ENCODE data around the gene NEDD4L.

Gene NEDD4L

DNA sequence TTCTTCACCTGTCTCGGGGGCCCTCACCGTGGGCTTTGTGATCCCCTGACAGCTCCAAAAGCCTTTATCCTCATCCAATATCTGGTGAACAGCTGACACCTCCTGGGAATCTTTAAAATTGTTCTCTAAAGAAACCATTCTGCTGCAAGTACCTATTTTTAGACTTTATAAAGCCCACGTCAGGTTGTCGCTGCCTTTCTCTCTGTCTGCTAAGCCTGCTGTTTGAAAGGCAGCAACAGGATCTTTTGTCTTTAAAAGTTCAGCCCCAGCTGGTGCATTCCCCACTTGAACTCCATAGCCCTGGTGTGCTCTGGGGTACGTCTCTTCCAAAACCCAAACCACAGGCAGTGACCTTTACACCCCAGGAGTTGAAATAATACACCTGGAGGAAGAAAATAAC lies 145.0 kb downstream of the NEDD4L start:
- no peak for DNase-seq

GRCh38 chr18:58190842-58191530 lies 147.0 kb downstream of the NEDD4L start:
- no peak for DNase-seq

- no peak for DNase-seq
Measured at GRCh38 chr18:58191626-58192025, 147.6 kb downstream of the NEDD4L start.

DNA sequence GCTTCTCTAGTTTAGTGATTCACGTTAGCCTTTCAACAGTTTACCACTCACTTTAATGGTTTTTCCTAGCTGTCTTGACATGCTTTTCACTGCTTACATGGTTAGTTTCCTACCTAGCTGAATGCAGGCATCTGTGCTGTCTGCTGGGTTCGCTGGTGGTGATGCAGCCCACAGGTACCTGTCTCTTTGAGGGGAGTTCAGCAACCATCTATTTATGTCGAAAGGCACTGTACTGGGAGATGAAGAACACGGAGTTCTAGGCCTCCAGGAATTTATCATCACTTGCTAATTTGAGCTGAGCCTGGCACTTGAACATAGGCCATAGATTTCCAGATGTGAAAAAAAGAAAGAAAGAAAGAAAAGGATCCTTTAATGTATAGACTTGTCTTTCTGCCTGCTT lies 148.5 kb downstream of the NEDD4L start:
- DNase-seq = no peak

- DNase-seq = no peak
Measured at GRCh38 chr18:58194028-58194427, 150.0 kb downstream of the NEDD4L start.

GRCh38 chr18:58195278-58195765 lies 151.3 kb downstream of the NEDD4L start:
- peak; percentile 19 for DNase-seq

- DNase-seq = no peak
Measured at GRCh38 chr18:58196164-58196563, 152.1 kb downstream of the NEDD4L start.

GRCh38 chr18:58196881-58197872 lies 153.2 kb downstream of the NEDD4L start:
- DNase-seq = no peak

- DNase-seq = no peak
Measured at GRCh38 chr18:58201268-58201667, 157.2 kb downstream of the NEDD4L start.

DNA sequence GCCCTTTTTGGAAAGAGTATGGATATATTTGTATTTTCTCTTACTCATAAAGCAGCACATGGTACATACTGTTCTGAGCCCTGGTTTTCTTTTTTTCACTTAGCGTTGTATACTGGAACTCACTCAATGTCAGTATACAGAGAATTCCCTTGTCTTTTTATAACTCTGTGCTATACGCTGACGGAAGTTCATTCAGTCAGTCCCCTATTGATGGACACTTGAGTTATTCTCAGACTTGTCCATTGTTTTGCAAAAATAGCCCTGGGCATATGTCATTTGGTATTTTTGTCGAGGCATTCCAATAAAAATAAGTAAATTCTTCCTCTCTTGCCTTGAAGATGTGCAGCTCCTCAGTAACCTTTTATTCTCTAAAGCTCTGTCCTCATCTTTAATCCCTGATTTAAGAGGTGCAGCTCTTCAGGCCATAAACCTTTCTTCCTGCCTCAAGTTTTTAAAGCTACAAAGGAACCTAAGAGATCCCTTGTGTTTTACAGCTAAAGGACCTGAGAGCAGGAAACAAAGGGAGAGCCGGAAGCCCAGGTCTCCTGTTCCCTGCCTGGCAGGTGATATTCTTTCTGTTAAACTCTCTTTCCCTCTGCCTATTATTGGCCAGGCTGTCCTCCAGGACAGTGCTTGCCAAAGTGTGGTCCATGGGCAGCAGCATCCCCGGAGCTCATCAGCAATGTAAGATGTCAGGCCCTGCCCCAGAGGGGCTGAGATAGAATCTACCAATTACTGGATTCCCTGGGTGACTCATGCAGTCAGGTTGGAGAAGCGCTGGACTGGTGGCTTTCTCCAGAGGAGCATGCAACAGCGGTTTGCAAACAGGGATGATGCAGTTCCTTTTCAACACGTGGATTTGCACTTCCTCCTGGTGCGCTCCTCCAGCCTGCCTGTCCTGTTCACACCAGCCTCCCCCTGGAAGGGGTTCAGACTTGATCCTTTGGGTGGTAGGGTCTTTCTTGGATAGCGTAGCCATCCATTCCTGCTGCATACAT lies 158.0 kb downstream of the NEDD4L start:
- no peak for DNase-seq

DNA sequence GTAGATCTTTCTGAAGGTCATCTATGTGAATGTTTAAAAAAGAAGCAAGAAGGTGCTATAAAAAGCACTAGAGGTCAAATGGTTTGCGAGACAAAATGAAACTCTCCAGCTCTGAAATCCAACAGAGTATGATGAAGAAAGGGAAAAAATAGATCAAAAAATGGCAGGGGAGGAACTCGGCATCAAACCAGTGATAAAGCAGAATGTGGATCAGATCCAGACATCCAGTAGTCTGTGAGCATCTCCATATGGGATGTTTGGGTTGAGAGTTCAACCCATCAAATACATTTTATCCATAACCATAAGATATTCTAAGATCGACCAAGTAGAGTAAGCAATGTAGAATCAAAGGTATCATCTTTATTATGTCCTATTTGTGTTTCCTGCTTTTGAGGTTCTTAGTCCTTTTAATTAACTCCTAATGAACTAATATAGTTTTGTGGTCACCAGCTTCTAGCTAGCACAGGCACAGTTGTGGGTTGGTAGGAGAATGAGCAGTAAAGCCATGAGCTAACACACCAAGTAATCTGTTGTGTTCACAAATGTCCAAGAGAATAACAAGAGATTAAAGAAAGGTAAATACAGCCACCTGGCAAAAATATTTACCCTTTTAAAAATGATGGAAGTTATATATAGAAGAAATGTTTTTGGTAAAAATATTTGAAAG lies 160.9 kb downstream of the NEDD4L start:
- DNase-seq = no peak

DNA sequence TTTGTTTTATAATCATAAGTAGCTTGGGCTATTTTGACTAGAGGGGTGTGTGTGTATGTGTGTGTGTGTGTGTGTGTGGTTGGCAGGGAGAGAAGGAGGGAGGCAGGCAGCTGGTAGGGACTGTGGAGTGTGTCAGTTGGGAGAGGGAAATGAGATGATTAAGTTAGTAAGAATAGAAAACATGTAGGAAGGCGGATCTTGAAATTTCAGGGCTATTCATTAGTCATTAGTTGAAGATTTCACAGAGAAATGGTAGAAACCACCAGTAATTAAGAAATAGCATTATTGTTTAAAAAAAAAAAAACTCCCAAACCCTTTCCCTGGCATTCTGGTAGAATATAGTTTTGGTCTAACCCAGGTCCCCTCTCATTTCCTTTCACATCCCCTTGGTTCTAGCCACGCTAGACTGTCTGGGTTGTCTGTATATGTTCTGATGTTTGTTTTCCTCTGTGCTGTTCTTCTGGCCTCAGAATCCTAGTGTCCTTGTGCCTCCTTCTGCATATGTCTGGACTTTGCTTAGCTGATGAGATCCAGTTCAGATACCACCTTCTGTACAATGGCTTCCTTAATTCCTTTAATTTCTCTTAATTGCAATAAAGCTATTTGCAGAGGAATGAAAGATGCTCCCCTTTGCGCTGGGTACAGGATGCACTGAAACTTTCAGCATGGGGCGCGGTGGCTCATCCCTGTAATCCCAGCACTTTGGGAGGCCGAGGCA lies 161.6 kb downstream of the NEDD4L start:
- no peak for DNase-seq

DNA sequence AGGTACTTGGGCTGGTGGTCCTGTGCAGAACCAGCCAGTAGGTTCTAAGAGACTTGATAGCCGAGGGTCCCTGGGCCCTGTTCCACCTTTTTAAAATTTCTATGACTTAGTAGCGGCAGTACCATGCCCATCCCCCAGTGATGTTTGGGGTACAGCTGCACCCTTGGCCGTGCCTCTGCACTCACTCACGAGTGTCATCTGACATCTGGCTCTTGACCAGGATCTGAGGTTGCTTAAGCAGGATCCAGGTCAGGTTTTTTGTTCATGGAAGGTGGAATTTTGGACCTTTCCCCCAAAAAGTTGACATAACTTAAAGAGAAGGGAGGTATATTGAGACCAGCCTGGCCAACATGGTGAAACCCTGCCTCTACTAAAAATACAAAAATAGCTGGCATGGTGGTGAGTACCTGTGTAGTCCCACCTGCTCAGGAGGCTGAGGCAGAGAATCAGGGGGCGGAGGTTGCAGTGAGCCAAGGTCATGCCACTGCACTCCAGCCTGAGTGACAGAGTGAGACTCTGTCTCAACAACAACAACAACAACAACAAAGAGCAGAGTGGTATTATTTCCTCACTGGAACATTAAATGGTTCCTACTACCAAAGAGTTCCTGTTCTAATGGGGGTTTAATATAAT lies 163.6 kb downstream of the NEDD4L start:
- no peak for DNase-seq

DNA sequence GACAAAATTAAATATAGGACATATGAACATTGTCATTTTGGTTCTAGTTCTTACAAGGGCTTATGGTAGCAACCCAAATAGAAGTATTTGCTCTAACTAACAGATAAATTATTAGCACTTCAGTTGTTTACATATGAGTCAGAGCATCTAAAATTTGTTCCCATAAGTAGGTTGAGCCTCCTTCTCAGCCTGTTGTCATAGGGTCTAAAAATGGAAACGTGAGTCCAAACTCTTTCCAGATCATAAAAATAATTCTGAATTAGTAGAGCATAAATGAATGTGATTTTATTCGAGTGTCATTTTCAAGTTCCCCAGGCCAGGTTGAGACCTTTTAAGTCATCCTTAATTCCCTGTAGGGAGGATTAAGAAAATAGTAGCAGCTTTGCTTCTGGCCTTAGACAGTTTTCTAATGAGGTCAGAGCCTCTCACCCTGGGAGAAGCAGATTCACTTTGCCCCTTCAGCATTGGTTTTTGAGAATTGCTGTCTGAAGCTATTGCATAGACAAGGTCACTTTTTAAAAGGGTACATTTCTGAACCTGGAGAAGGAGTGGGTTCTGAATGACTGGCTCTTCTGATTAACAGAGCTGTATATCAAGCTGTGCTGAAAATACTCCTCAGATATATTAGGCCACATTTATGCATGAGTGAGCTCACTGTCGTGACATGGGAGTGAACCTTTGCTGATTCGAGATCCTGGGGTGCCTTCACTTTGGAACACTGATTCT lies 164.3 kb downstream of the NEDD4L start:
- no peak for DNase-seq

- DNase-seq = no peak
Measured at GRCh38 chr18:58209326-58209725, 165.3 kb downstream of the NEDD4L start.

GRCh38 chr18:58211510-58211909 lies 167.5 kb downstream of the NEDD4L start:
- no peak for DNase-seq

GRCh38 chr18:58212274-58212673 lies 168.2 kb downstream of the NEDD4L start:
- no peak for DNase-seq

- peak; percentile 6 for DNase-seq
Measured at GRCh38 chr18:58213440-58213839, 169.4 kb downstream of the NEDD4L start.

GRCh38 chr18:58215011-58215410 lies 171.0 kb downstream of the NEDD4L start:
- DNase-seq = no peak

DNA sequence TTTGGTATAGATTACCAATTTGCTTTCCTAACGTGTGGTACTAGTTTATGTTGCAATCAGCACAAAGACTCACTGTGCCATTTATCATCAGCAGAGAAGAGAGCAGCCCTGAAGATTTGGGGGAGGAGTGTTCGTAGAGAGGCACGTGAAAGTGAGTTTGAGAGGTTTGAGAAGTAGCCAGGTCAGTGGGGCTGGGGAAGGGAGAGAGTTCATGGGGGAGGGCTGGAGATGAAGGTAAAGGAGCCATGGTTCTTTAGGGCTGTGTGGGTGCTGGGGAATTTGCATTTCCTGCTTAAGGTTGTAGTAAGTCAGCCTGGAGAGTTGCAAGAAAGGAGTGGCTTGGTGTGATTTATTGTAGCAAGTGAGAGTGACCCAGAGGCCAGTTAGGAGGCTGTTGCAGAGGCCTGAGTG lies 172.1 kb downstream of the NEDD4L start:
- no peak for DNase-seq

Data from CD4-positive, alpha-beta T cell treated with Interleukin-4 for 4 hours (primary cell).